ENCODE data around the gene NELFB. TPM values are rescaled to one million over a fixed set of nuclear protein-coding genes. Genes with fewer than 3 reads are reported as not detected.

NELFB gene
- total and polyA plus RNA-seq, 9 of the 15 experiments (the other 6 are each of a cell fraction or from before 2014, with no cell fraction given), result 0.24 to 84.0 (median 29.7) TPM

DNA sequence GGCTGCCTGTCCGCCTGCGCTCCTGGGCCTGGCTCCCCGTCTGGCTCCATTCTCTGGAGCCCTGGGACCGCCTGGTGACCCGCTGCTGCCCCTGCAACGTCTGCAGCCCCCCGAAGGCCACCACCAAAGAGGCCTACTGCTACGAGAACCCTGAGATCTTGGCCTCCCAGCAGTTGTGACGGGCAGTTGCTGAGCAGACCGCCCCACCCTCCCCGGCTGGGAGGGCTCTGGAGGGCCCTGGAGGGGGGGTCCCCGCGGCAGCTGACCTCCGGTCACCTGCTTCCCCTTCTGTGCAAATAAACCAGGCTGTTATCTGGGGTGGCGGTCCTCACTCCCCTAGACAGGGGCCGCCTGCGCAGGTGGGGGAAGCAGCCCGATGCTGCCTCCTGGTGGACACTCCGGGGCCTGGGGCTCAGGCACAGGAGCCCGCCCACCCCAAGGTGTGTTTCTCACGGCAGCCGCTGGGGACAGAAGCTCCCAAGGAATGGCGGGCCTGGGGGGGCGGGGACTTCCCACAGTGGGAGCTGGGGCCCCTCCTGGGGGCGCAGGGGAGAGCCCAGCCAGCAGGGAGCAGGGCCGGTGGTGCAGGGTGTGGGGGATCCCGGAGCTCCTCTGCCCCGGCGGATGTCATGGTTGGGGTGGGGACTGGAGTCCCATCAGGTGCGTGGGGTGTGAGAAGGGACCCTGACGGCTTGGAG lies 18.7 kb upstream of the NELFB start (continued):
- TF ChIP-seq SMAD1 (IDR thresholded peaks at IDR 0.05; ENCODE audit: low read depth, low read length, partially characterized antibody) (no peak), ZNF830 (CRISPR knock-in tag; IDR thresholded peaks at IDR 0.05) (no peak), ARNT (IDR thresholded peaks at IDR 0.05) (no peak), FOSL1 (tag; conservative IDR thresholded peaks at IDR 0.05) (no peak; the same call in 1 of the 2 replicates), ZNF444 (CRISPR knock-in tag; IDR thresholded peaks at IDR 0.05) (no peak), GABPB2 (CRISPR knock-in tag; conservative IDR thresholded peaks at IDR 0.05) (no peak), RBM34 (IDR thresholded peaks at IDR 0.05; ENCODE audit: borderline replicate concordance, insufficient read depth, low read length) (no peak), FOXA1 (IDR thresholded peaks at IDR 0.05; ENCODE audit: borderline replicate concordance) (peak; percentile 61; the same call in 1 of the 2 replicates), STAG1 (CRISPR knock-in tag; IDR thresholded peaks at IDR 0.05; ENCODE audit: borderline replicate concordance) (peak; percentile 94), ZNF79 (CRISPR knock-in tag; IDR thresholded peaks at IDR 0.05; ENCODE audit: low read depth) (no peak), MCM3 (IDR thresholded peaks at IDR 0.05) (no peak), HNRNPK (IDR thresholded peaks at IDR 0.05; ENCODE audit: low read depth, low read length, poor library complexity, severe bottlenecking) (no peak), ZBTB8A (IDR thresholded peaks at IDR 0.05; ENCODE audit: partially characterized antibody) (no peak), KAT2B (IDR thresholded peaks at IDR 0.05; ENCODE audit: low read depth, low read length) (no peak), TBL1XR1 (IDR thresholded peaks at IDR 0.05; ENCODE audit: low read length in 2 of 2) (peak in 1 of 2 experiments; percentile 77; a peak in 2 of 4 replicates), FOXK2 (conservative IDR thresholded peaks at IDR 0.05 in 1 of 2, IDR thresholded peaks at IDR 0.05 in 1 of 2; ENCODE audit: low read depth in 2 of 2) (peak in 1 of 2 experiments; percentile 37; a peak in 2 of 4 replicates), BCOR (IDR thresholded peaks at IDR 0.05) (no peak), WHSC1 (IDR thresholded peaks at IDR 0.05; ENCODE audit: low read length) (no peak), NR1H2 (CRISPR knock-in tag; IDR thresholded peaks at IDR 0.05) (0 out of 2 replicates have a peak, but pooled peaks have one; percentile 83), PYGO2 (tag; IDR thresholded peaks at IDR 0.05) (no peak), POU5F1 (IDR thresholded peaks at IDR 0.05; ENCODE audit: borderline replicate concordance, low read depth, low read length, partially characterized antibody) (peak; percentile 53), ZNF639 (CRISPR knock-in tag; conservative IDR thresholded peaks at IDR 0.05 in 1 of 2, IDR thresholded peaks at IDR 0.05 in 1 of 2) (no peak), NR2F6 (CRISPR knock-in tag; IDR thresholded peaks at IDR 0.05) (no peak), ZNF764 (CRISPR knock-in tag; IDR thresholded peaks at IDR 0.05; ENCODE audit: low read depth) (no peak; the same call in 1 of the 2 replicates)
- TF ChIP-seq, protein P1, sequence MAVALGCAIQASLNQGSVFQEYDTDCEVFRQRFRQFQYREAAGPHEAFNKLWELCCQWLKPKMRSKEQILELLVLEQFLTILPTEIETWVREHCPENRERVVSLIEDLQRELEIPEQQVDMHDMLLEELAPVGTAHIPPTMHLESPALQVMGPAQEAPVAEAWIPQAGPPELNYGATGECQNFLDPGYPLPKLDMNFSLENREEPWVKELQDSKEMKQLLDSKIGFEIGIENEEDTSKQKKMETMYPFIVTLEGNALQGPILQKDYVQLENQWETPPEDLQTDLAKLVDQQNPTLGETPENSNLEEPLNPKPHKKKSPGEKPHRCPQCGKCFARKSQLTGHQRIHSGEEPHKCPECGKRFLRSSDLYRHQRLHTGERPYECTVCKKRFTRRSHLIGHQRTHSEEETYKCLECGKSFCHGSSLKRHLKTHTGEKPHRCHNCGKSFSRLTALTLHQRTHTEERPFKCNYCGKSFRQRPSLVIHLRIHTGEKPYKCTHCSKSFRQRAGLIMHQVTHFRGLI (CRISPR knock-in tag; IDR thresholded peaks at IDR 0.05), result no peak
- TF ChIP-seq, protein P2, sequence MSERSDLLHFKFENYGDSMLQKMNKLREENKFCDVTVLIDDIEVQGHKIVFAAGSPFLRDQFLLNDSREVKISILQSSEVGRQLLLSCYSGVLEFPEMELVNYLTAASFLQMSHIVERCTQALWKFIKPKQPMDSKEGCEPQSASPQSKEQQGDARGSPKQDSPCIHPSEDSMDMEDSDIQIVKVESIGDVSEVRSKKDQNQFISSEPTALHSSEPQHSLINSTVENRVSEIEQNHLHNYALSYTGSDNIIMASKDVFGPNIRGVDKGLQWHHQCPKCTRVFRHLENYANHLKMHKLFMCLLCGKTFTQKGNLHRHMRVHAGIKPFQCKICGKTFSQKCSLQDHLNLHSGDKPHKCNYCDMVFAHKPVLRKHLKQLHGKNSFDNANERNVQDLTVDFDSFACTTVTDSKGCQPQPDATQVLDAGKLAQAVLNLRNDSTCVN (CRISPR knock-in tag; IDR thresholded peaks at IDR 0.05), result no peak
